ENCODE measurements around the gene NMT2. TPM values are rescaled to one million over a fixed set of nuclear protein-coding genes. Genes with fewer than 3 reads are reported as not detected.

The NMT2 gene
- total RNA-seq, 1 donor = 107 TPM

GRCh38 chr10:15131330-15131729, 37.2 kb downstream of the NMT2 start:
- no peak for DNase-seq (ENCODE audit: low read depth)
- TF ChIP-seq CTCF (IDR thresholded peaks at IDR 0.05; ENCODE audit: insufficient read depth, low read length) = no peak
- no peak overlapping the region for H3K4me3 ChIP-seq (ENCODE audit: low read depth, low read length)

- no peak for TF ChIP-seq CTCF (IDR thresholded peaks at IDR 0.05; ENCODE audit: insufficient read depth, low read length)
- DNase-seq (ENCODE audit: low read depth) = no peak
- no peak overlapping the region for H3K4me3 ChIP-seq (ENCODE audit: low read depth, low read length)
Observed at GRCh38 chr10:15124908-15125307, 43.6 kb downstream of the NMT2 start.

GRCh38 chr10:15124190-15124589, 44.3 kb downstream of the NMT2 start:
- no peak for TF ChIP-seq CTCF (IDR thresholded peaks at IDR 0.05; ENCODE audit: insufficient read depth, low read length)
- no peak overlapping the region for H3K4me3 ChIP-seq (ENCODE audit: low read depth, low read length)
- DNase-seq (ENCODE audit: low read depth) = no peak

GRCh38 chr10:15123749-15124184, 44.7 kb downstream of the NMT2 start:
- no peak for TF ChIP-seq CTCF (IDR thresholded peaks at IDR 0.05; ENCODE audit: insufficient read depth, low read length)
- DNase-seq (ENCODE audit: low read depth) = peak; percentile 85
- H3K4me3 ChIP-seq (ENCODE audit: low read depth, low read length) = no peak overlapping the region

DNA sequence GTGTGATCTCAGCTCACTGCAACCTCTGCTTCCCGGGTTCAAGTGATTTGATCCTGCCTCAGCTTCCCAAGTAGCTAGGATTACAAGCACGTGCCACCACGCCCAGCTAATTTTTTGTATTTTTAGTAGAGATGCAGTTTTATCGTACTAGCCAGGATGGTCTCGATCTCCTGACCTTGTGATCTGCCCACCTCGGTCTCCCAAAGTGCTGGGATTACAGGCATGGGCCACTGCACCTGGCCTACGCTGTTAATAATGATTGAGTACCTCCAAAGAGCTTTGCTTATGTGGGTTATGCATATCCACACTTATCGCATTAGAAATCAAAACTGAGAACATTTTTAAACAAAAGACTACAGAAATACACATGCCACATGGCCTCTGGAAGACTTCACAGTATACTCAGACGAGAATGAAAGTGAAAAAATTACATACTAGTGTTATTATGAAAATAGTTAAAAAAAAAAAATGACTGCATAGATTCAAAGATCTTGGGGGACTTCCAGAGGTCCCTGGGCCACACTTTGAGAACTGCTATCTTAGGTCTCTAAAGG, 45.9 kb downstream of the NMT2 start:
- no peak for TF ChIP-seq CTCF (IDR thresholded peaks at IDR 0.05; ENCODE audit: insufficient read depth, low read length)

GRCh38 chr10:15121707-15122106, 46.8 kb downstream of the NMT2 start:
- no peak overlapping the region for H3K4me3 ChIP-seq (ENCODE audit: low read depth, low read length)
- DNase-seq (ENCODE audit: low read depth) = no peak
- no peak for TF ChIP-seq CTCF (IDR thresholded peaks at IDR 0.05; ENCODE audit: insufficient read depth, low read length)

More for the DNA sequence above, 45.9 kb downstream of the NMT2 start:
- no peak overlapping the region for H3K4me3 ChIP-seq (ENCODE audit: low read depth, low read length)
- no peak for DNase-seq (ENCODE audit: low read depth)

- H3K4me3 ChIP-seq (ENCODE audit: low read depth, low read length) = no peak overlapping the region
- DNase-seq (ENCODE audit: low read depth) = peak; percentile 80
- TF ChIP-seq CTCF (IDR thresholded peaks at IDR 0.05; ENCODE audit: insufficient read depth, low read length) = no peak
Observed at GRCh38 chr10:15120523-15120922, 48.0 kb downstream of the NMT2 start.
